Dermis blood vessel endothelial cell (primary cell): ENCODE results near the gene LAMTOR5. TPM values are rescaled to one million over a fixed set of nuclear protein-coding genes. Genes with fewer than 3 reads are reported as not detected.
A peak's percentile ranks its signal among the peaks of the same experiment; 100 is the strongest.
"Not testable (repeated sequence)": the region's sequence is repeated elsewhere in the genome, so short reads cannot be mapped to it uniquely, and the experiment has no call there.

Experiments
- DNase-seq: peaks from one replicate; pipeline ENCODE4 v3.0.0; 2010
- total RNA-seq: library from RNA; depleted of rRNA; stranded (reverse); fragments of >200 nt; gene quantifications from 2 replicates; pipeline ENCODE4 v1.2.3, GENCODE V29; 2014

Gene LAMTOR5
- total RNA-seq, 1 donor from 2014 or later = 61.4 TPM

DNA sequence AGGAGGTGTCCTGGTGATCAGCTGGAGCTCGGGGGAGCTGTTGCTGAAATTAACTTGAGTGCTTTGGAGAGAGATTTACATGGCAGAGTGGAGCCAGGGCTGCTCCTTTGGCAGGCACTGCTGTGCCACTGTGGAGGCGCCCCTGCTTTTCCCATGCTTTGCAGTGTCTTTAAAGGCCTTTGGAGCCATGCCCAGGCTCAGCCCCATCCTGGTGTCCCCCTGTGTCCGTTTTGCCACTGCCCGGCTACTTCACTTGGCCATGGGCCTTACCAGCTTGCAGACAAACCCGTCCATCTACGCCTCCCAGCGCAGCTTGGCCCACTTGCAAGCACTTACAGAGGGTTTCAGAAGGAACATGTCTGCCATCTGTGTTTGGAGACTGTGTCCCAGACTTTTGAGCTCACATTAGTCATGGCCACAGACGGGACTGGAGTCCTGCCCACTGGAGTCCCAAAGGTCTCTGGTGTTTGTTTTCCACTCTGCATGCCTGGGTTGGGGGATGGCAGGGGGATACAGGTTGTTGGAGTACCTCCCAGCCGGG lies 18.2 kb upstream of the LAMTOR5 start:
- no peak for DNase-seq

GRCh38 chr1:110424699-110425611 lies 17.5 kb upstream of the LAMTOR5 start:
- DNase-seq = no peak

DNA sequence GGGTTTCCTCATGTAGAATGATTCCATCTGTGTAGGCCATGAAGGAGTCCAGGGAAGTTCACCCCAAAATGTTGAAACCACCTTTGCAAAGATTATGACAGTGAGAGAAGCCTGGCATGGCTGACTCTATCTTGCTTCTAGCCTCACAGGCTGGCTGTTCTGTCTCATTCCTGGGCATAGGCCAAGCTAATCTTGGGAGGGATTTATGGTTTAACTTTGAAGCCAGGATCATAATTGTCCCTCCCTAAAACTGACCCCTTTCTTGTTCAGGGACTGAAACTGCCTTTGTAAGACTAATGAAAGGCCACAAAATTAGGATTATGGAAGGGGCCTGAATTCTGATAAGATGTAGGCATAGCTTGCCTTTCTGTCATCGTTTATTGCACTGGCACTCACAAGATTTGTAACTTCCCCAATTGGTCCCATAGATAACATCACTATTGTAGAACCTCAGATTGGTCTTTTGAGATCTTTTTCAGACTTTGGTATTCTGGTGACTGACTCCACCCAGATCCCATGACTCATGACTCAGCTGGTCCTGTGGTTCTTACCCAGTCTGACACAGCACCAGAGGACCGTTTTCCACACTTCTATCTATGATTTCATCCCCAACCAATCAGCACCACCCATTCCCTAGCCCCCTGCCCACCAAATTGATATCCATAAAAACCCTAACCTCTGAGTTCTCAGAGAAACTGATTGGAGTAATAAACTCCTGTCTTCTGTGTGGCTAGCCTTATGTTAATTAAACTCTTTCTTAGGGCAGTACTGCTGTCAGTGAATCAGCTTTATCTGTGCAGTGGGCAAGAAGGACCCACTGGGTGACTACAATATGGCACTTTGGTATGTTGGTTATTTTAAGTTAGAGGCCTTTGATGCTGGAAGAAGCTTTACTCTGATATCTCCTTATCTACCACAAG lies 13.6 kb upstream of the LAMTOR5 start:
- no peak for DNase-seq

- no peak for DNase-seq
Observed at GRCh38 chr1:110420023-110420662, 12.6 kb upstream of the LAMTOR5 start.

DNA sequence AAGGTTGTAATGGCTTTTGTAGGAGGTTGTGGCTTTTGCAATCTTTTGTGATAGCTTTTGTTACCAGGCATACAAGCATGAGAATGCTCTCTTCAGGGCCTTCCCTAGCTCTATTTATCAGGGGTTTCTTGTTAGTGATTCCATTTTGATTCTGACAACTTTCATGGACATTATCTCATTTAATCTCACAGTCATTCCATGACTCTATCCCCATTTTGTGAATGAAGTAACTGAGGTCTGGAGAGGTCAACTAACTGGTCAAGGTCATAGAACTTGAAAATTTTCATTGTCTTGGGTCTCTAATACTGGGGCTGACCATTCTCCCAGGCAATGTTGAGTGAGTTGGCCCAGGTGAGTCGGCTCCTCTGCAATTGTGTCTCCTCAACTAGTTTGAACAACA lies 11.2 kb upstream of the LAMTOR5 start:
- DNase-seq = no peak

GRCh38 chr1:110413045-110413444 lies 5.6 kb upstream of the LAMTOR5 start:
- DNase-seq = not testable (repeated sequence)

GRCh38 chr1:110412576-110412975 lies 5.1 kb upstream of the LAMTOR5 start:
- DNase-seq = peak; percentile 83

GRCh38 chr1:110411173-110411735 lies 3.8 kb upstream of the LAMTOR5 start:
- DNase-seq = no peak

DNA sequence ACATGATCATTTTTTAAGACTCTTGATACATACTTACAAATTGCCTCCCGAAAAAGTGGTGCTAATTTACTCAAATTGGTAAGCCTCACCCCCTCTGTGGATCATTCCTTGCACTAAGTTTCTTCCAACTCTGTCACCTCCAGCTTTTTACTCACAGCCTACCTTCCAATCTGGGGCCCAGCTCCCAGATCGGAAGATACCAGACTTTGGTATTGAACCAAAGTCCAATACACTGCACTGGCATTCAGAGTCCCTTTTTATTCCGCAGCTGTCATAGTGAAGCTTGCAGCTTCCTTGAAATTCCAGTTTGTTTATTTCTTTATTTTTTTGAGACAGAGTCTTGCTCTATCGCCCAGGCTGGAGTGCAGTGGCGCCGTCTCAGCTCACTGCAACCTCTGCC lies 1.8 kb upstream of the LAMTOR5 start:
- DNase-seq = no peak

GRCh38 chr1:110408488-110408887 lies 994 bp upstream of the LAMTOR5 start:
- DNase-seq = no peak

DNA sequence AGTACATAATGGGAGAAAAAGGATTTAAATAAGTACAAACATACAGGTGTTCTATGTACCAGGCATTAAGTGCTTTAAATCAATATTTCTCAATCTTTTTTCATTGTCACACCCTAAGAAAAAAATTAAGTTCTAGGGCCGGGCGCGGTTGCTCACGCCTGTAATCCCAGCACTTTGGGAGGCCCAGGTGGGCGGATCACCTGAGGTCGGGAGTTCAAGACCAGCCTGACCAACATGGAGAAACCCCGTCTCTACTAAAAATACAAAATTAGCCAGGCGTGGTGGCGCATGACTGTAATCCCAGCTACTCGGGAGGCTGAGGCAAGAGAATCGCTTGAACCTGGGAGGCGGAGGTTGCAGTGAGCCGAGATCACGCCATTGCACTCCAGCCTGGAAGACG lies 1.1 kb downstream of the LAMTOR5 start:
- not testable (repeated sequence) for DNase-seq

GRCh38 chr1:110404401-110404800 lies 3.1 kb downstream of the LAMTOR5 start:
- no peak for DNase-seq

GRCh38 chr1:110403805-110404204 lies 3.7 kb downstream of the LAMTOR5 start:
- no peak for DNase-seq

- DNase-seq = not testable (repeated sequence)
Observed at GRCh38 chr1:110396259-110396958, 11.1 kb downstream of the LAMTOR5 start.

DNA sequence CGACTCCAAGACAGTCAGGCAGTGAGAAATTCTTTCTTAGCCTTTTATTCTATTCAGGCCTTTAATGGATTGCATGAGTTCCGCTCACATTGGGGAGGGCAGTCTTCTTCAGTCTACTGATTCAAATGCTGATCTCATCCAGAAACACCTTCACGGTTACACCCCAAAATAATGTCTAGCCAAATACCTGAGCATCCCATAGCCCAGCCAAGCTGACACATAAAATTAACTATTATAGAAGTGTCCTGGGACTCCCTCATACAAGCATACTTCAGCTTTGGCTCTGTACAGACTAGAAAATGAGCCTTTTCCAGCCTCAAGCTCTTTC lies 13.0 kb downstream of the LAMTOR5 start:
- DNase-seq = no peak

GRCh38 chr1:110393691-110394492 lies 13.6 kb downstream of the LAMTOR5 start:
- DNase-seq = peak; percentile 24

- no peak for DNase-seq
Observed at GRCh38 chr1:110393286-110393685, 14.2 kb downstream of the LAMTOR5 start.

- peak; percentile 24 for DNase-seq
Observed at GRCh38 chr1:110390692-110391245, 16.7 kb downstream of the LAMTOR5 start, which contains the start of gene SLC16A4. Gene SLC16A4, minus strand, starts transcription at chr1:110391026. Its CDS starts 1,703 bp downstream, at chr1:110389323.

DNA sequence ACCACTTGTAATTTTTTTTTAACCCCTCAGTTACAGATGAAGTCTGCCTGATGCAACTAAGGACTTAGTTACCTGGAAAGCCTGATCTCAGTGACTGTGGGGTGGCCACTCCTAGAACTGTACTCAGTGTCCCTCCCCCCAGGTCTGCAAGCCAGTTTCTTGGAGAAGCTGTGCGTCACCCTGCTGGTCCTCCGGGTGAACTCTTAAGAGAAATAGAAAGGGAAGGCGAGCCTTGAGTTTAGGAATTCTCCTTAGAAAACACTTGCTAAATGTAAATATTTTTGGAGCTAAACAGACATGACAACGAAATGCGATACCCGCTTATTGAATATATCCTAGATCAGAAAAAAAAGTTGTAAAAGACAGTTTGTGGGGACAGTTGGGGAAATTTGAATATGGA lies 17.4 kb downstream of the LAMTOR5 start:
- no peak for DNase-seq

DNA sequence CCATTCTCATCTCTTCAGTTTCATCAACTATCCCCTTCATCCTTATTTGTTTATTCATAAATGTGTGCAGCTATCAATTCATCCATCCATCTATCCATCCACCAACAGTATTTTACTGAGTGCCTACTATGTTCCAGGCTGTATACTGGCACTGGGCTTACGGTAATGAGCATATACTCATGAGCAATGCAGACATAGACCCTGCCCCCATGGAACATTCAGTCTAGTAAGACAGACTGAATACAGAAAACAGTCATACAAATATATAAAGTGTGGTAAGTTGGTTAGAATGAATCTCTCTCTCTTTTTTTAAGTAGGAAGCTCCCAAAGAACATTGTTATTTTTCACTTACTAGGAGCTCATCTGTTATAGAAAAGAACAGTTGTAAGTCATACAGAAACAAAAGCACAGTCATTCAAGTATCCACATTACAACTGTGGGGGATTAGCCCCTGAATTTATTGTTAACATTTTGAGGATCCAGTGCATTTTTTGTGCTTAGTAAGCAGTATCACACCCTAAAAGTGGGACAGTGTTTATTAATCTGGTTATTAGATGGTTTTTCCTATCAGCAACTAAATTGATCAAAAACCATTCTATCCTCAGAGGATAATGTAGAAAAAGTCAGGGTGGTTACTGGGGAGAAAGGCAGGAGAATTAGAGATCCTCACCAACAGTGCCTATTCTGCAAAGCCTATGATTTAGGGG lies 20.3 kb downstream of the LAMTOR5 start:
- DNase-seq = no peak
